ENCODE data around the gene ZNF827.

GRCh38 chr4:145763399-145763798 is 175.2 kb downstream of the ZNF827 start:
- TF ChIP-seq EZH2 (IDR thresholded peaks at IDR 0.05; ENCODE audit: borderline replicate concordance, insufficient read depth, low read length, poor library complexity, severe bottlenecking): no peak
- TF ChIP-seq, protein P1, sequence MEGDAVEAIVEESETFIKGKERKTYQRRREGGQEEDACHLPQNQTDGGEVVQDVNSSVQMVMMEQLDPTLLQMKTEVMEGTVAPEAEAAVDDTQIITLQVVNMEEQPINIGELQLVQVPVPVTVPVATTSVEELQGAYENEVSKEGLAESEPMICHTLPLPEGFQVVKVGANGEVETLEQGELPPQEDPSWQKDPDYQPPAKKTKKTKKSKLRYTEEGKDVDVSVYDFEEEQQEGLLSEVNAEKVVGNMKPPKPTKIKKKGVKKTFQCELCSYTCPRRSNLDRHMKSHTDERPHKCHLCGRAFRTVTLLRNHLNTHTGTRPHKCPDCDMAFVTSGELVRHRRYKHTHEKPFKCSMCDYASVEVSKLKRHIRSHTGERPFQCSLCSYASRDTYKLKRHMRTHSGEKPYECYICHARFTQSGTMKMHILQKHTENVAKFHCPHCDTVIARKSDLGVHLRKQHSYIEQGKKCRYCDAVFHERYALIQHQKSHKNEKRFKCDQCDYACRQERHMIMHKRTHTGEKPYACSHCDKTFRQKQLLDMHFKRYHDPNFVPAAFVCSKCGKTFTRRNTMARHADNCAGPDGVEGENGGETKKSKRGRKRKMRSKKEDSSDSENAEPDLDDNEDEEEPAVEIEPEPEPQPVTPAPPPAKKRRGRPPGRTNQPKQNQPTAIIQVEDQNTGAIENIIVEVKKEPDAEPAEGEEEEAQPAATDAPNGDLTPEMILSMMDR (IDR thresholded peaks at IDR 0.05; ENCODE audit: poor library complexity, severe bottlenecking): no peak

All from neural cell (in vitro differentiated cells).